Measurements from ENCODE around the gene SPTSSA.
"Not testable (repeated sequence)": the region's sequence is repeated elsewhere in the genome, so short reads cannot be mapped to it uniquely, and the experiment has no call there.

SPTSSA gene

GRCh38 chr14:34426313-34427295 lies 35.4 kb downstream of the SPTSSA start:
- no peak for DNase-seq (ENCODE audit: low read depth)

GRCh38 chr14:34425095-34425851 lies 36.8 kb downstream of the SPTSSA start:
- DNase-seq (ENCODE audit: low read depth), result no peak

- DNase-seq (ENCODE audit: low read depth), result no peak
Observed at GRCh38 chr14:34424488-34424887, 37.6 kb downstream of the SPTSSA start.

GRCh38 chr14:34423445-34423844 lies 38.6 kb downstream of the SPTSSA start:
- DNase-seq (ENCODE audit: low read depth), result no peak

GRCh38 chr14:34420547-34421150 lies 41.4 kb downstream of the SPTSSA start:
- no peak for DNase-seq (ENCODE audit: low read depth)

- DNase-seq (ENCODE audit: low read depth), result no peak
Observed at GRCh38 chr14:34409721-34410120, 52.3 kb downstream of the SPTSSA start.

- no peak for DNase-seq (ENCODE audit: low read depth)
Observed at GRCh38 chr14:34407951-34408350, 54.1 kb downstream of the SPTSSA start.

GRCh38 chr14:34404416-34404815 lies 57.6 kb downstream of the SPTSSA start:
- DNase-seq (ENCODE audit: low read depth), result no peak

GRCh38 chr14:34403646-34404045 lies 58.4 kb downstream of the SPTSSA start:
- no peak for DNase-seq (ENCODE audit: low read depth)

GRCh38 chr14:34398024-34398423 lies 64.0 kb downstream of the SPTSSA start:
- DNase-seq (ENCODE audit: low read depth), result no peak

GRCh38 chr14:34387974-34388516 lies 74.0 kb downstream of the SPTSSA start:
- DNase-seq (ENCODE audit: low read depth), result no peak

GRCh38 chr14:34386865-34387485 lies 75.1 kb downstream of the SPTSSA start:
- no peak for DNase-seq (ENCODE audit: low read depth)

- not testable (repeated sequence) for DNase-seq (ENCODE audit: low read depth)
Observed at GRCh38 chr14:34385881-34386280, 76.2 kb downstream of the SPTSSA start.

- DNase-seq (ENCODE audit: low read depth), result no peak
Observed at GRCh38 chr14:34383839-34384238, 78.2 kb downstream of the SPTSSA start.
